ENCODE measurements around the gene RAD18. TPM values are rescaled to one million over a fixed set of nuclear protein-coding genes. Genes with fewer than 3 reads are reported as not detected.

Gene RAD18
- total RNA-seq, 2 donors from 2014 or later = 12.2 to 15.6 TPM

DNA sequence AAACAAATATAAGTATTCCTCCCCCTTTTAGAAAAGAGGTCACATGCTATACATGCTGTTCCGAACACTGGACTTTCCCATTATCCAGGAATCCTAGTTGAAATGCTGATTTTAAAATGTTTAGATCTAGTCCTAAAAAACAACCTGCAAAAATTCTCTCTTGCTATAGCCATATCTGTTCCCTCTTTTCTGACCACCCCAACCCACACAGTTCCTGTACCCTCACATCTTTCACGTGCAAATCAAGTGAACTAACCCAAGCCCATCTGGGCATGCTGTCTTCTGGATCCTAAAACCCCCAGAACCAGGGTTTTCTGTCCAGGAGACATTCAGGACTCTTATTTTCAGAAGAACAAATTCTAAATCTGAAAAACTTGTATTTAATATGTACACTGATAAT, 67.4 kb downstream of the RAD18 start:
- Histone ChIP-seq H3K4me3 (no peak overlapping the region), H3K36me3 (no peaks in the 10 kb centered on the region), H3K27ac (no peak overlapping the region), H3K27me3 (replicated peaks; ENCODE audit: insufficient read depth) (no peaks in the 10 kb centered on the region), H3K4me1 (replicated peaks) (no peaks in the 10 kb centered on the region), H3K9me3 (no peaks in the 10 kb centered on the region)
- WGBS = 78% methylated on average over 2 of the region's 2 CpGs
- intact Hi-C loops (cut with DNase I) = no loop called here
- TF ChIP-seq, protein P1, sequence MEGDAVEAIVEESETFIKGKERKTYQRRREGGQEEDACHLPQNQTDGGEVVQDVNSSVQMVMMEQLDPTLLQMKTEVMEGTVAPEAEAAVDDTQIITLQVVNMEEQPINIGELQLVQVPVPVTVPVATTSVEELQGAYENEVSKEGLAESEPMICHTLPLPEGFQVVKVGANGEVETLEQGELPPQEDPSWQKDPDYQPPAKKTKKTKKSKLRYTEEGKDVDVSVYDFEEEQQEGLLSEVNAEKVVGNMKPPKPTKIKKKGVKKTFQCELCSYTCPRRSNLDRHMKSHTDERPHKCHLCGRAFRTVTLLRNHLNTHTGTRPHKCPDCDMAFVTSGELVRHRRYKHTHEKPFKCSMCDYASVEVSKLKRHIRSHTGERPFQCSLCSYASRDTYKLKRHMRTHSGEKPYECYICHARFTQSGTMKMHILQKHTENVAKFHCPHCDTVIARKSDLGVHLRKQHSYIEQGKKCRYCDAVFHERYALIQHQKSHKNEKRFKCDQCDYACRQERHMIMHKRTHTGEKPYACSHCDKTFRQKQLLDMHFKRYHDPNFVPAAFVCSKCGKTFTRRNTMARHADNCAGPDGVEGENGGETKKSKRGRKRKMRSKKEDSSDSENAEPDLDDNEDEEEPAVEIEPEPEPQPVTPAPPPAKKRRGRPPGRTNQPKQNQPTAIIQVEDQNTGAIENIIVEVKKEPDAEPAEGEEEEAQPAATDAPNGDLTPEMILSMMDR (IDR thresholded peaks at IDR 0.05) = no peak
- TF ChIP-seq POLR2A (IDR thresholded peaks at IDR 0.05) (no peak), POLR2AphosphoS5 (IDR thresholded peaks at IDR 0.05) (no peak)
- DNase-seq (ENCODE audit: low spot score) = no peak

DNA sequence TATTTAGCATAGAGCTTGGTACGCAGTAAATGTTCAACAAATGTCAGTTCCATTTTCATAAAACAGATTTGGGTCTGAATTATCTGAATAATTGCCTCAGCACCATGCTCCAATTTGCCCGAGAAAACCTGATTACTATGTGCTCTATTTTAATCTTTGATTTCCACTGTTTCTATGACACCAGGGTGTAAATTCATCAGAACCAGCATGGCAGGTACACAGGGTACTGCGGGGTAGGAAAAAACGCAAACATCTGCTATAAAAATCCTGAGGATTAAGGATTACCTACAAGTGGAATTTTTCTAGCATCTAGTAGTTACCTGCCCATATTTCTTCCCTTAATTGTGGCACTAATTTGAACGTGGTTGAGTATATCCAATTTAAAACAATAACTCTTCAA, 70.3 kb downstream of the RAD18 start:
- H3K27ac ChIP-seq = no peak overlapping the region
- H3K9me3 ChIP-seq = no peaks in the 10 kb centered on the region
- no peaks in the 10 kb centered on the region for H3K36me3 ChIP-seq
- intact Hi-C loops (cut with DNase I) = no loop called here
- H3K4me3 ChIP-seq = no peak overlapping the region
- 91% methylated on average over 5 of the region's 5 CpGs for WGBS
- DNase-seq (ENCODE audit: low spot score) = no peak
- no peaks in the 10 kb centered on the region for H3K4me1 ChIP-seq (replicated peaks)
- no peaks in the 10 kb centered on the region for H3K27me3 ChIP-seq (replicated peaks; ENCODE audit: insufficient read depth)
- no peak for TF ChIP-seq POLR2A (IDR thresholded peaks at IDR 0.05)
- TF ChIP-seq, protein P1 (IDR thresholded peaks at IDR 0.05) = no peak
- TF ChIP-seq POLR2AphosphoS5 (IDR thresholded peaks at IDR 0.05) = no peak

DNA sequence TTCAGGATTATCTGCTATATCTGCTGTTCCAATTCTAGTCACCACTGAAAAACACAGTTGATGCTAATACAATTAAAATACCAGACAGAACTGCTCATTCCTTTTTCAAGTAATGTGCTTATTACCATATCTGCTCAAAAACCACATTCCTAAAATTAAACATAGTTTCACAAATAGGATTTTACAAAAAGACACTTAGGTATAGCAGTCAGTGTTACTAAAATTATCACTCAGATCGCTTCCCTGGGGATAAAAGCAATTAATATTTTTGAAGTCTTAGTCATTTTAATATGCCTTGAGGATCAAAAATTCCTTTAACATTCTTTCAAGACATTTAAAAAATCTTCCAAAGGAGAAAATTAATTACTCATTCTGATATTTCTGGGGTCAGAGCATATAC, 71.5 kb downstream of the RAD18 start:
- no peaks in the 10 kb centered on the region for H3K36me3 ChIP-seq
- H3K27ac ChIP-seq = no peak overlapping the region
- DNase-seq (ENCODE audit: low spot score) = no peak
- no peaks in the 10 kb centered on the region for H3K4me1 ChIP-seq (replicated peaks)
- no peak overlapping the region for H3K4me3 ChIP-seq
- TF ChIP-seq, protein P1 (IDR thresholded peaks at IDR 0.05) = no peak
- TF ChIP-seq POLR2A (IDR thresholded peaks at IDR 0.05) (no peak), POLR2AphosphoS5 (IDR thresholded peaks at IDR 0.05) (no peak)
- no peaks in the 10 kb centered on the region for H3K27me3 ChIP-seq (replicated peaks; ENCODE audit: insufficient read depth)
- 84% methylated on average over 1 of the region's 1 CpG for WGBS
- intact Hi-C loops (cut with DNase I) = no loop called here
- no peaks in the 10 kb centered on the region for H3K9me3 ChIP-seq

DNA sequence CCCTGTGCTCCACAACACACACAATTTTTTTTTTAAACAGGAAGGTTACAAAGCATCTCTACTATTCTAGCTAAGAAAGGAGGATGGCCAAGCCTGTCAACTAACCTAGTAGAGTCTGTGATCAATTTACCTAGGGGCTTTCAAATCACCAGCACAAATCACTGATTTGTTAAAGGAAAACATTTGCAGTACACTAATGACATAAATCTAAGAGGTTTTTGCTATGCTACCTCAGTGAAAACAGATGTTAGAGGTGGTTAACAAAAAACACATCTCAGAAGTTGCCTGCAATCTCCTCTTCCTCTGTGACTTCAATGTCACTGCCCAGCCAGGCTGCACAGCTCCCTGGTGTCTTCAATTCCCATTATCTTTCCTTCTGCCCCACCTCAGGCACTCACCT, 72.0 kb downstream of the RAD18 start:
- H3K9me3 ChIP-seq = no peaks in the 10 kb centered on the region
- H3K27ac ChIP-seq = no peak overlapping the region
- intact Hi-C loops (cut with DNase I) = no loop called here
- no peaks in the 10 kb centered on the region for H3K27me3 ChIP-seq (replicated peaks; ENCODE audit: insufficient read depth)
- DNase-seq (ENCODE audit: low spot score) = no peak
- TF ChIP-seq POLR2A (IDR thresholded peaks at IDR 0.05) = no peak
- TF ChIP-seq, protein P1 (IDR thresholded peaks at IDR 0.05) = no peak
- TF ChIP-seq POLR2AphosphoS5 (IDR thresholded peaks at IDR 0.05) = no peak
- H3K4me1 ChIP-seq (replicated peaks) = no peaks in the 10 kb centered on the region
- H3K4me3 ChIP-seq = no peak overlapping the region
- H3K36me3 ChIP-seq = no peaks in the 10 kb centered on the region

DNA sequence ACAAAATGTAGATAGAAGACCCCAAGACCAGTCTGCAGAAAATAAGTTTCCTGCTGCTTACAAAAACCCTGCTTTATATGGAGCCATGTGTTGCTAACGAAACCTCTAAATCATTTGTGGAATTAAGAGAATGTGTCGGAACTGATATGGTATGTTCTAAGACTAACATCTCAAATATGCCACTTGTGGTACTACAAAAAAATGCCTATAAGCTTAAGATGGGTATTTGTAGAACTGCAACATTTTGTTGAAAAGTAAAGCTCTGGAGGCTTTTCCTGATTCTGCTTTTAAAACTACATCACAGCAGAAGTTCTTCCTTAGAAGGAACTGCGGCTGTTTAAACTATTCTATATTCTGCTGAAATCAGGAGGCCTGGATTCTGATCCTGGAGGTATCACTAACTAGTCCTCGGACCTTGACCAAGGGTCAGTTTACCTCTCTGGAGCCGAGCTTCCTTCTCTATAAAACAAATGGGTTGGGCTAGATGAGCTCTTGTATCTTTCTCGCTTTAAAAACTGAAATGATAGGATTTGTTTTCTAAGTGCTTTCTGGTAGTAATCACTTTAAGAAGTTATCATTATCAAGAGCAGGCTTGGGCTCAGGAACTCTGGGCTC, 74.9 kb downstream of the RAD18 start:
- no peak overlapping the region for H3K4me3 ChIP-seq
- WGBS = 94% methylated on average over 6 of the region's 6 CpGs
- no peaks in the 10 kb centered on the region for H3K9me3 ChIP-seq
- TF ChIP-seq, protein P1 (IDR thresholded peaks at IDR 0.05) = no peak
- no peak for TF ChIP-seq POLR2AphosphoS5 (IDR thresholded peaks at IDR 0.05)
- no peaks in the 10 kb centered on the region for H3K4me1 ChIP-seq (replicated peaks)
- H3K27ac ChIP-seq = no peak overlapping the region
- no peaks in the 10 kb centered on the region for H3K27me3 ChIP-seq (replicated peaks; ENCODE audit: insufficient read depth)
- no peak for DNase-seq (ENCODE audit: low spot score)
- intact Hi-C loops (cut with DNase I) = no loop called here
- no peaks in the 10 kb centered on the region for H3K36me3 ChIP-seq
